ENCODE data around the gene HMGB1.

HMGB1 gene

GRCh38 chr13:30477346-30478195, 11.8 kb upstream of the HMGB1 start:
- H3K27me3 ChIP-seq, result no peaks in the 10 kb centered on the region
- no peaks in the 10 kb centered on the region for H3K36me3 ChIP-seq
- no peak for TF ChIP-seq CTCF (IDR thresholded peaks at IDR 0.05; ENCODE audit: low read depth, low read length)
- no peaks in the 10 kb centered on the region for H3K4me1 ChIP-seq
- no peak overlapping the region for H3K4me3 ChIP-seq (ENCODE audit: low read depth, low read length)
- H3K9me3 ChIP-seq, result no peaks in the 10 kb centered on the region
- DNase-seq, result no peak

- no peaks in the 10 kb centered on the region for H3K9me3 ChIP-seq
- no peak for DNase-seq
- H3K4me3 ChIP-seq (ENCODE audit: low read depth, low read length), result no peak overlapping the region
- H3K36me3 ChIP-seq, result no peaks in the 10 kb centered on the region
- TF ChIP-seq CTCF (IDR thresholded peaks at IDR 0.05; ENCODE audit: low read depth, low read length), result no peak
- no peaks in the 10 kb centered on the region for H3K4me1 ChIP-seq
- H3K27me3 ChIP-seq, result no peaks in the 10 kb centered on the region
Measured at GRCh38 chr13:30473675-30474074, 7.9 kb upstream of the HMGB1 start.

GRCh38 chr13:30466841-30467252, 1.1 kb upstream of the HMGB1 start:
- H3K27me3 ChIP-seq, result no peaks in the 10 kb centered on the region
- DNase-seq, result no peak
- H3K36me3 ChIP-seq, result peaks cover 26% of the 10 kb centered on the region
- H3K4me3 ChIP-seq (ENCODE audit: low read depth, low read length), result peak overlapping the region; percentile 67
- peaks cover 7% of the 10 kb centered on the region; the same call in 1 of the 2 replicates for H3K4me1 ChIP-seq
- no peaks in the 10 kb centered on the region for H3K9me3 ChIP-seq
- TF ChIP-seq CTCF (IDR thresholded peaks at IDR 0.05; ENCODE audit: low read depth, low read length), result no peak

- Histone ChIP-seq H3K27me3 (no peaks in the 10 kb centered on the region), H3K36me3 (peaks cover 31% of the 10 kb centered on the region)
- DNase-seq, result peak; percentile 18
Measured at GRCh38 chr13:30466358-30466714, 600 bp upstream of the HMGB1 start.

GRCh38 chr13:30465343-30465592, 468 bp downstream of the HMGB1 start:
- no peak for DNase-seq
- Histone ChIP-seq H3K4me3 (ENCODE audit: low read depth, low read length) (peak overlapping the region; percentile 64), H3K9me3 (no peaks in the 10 kb centered on the region), H3K27me3 (no peaks in the 10 kb centered on the region), H3K4me1 (peaks cover 7% of the 10 kb centered on the region), H3K36me3 (peaks cover 33% of the 10 kb centered on the region)
- TF ChIP-seq CTCF (IDR thresholded peaks at IDR 0.05; ENCODE audit: low read depth, low read length), result no peak

More at GRCh38 chr13:30466358-30466714, 600 bp upstream of the HMGB1 start:
- no peaks in the 10 kb centered on the region for H3K9me3 ChIP-seq
- peaks cover 7% of the 10 kb centered on the region for H3K4me1 ChIP-seq
- no peak for TF ChIP-seq CTCF (IDR thresholded peaks at IDR 0.05; ENCODE audit: low read depth, low read length)
- H3K4me3 ChIP-seq (ENCODE audit: low read depth, low read length), result peak overlapping the region; percentile 67

GRCh38 chr13:30464496-30465342, 1.0 kb downstream of the HMGB1 start:
- Histone ChIP-seq H3K27me3 (no peaks in the 10 kb centered on the region), H3K4me1 (peaks cover 7% of the 10 kb centered on the region), H3K9me3 (no peaks in the 10 kb centered on the region), H3K4me3 (ENCODE audit: low read depth, low read length) (peak overlapping the region; percentile 98), H3K36me3 (peaks cover 36% of the 10 kb centered on the region)
- DNase-seq, result peak; percentile 85
- no peak for TF ChIP-seq CTCF (IDR thresholded peaks at IDR 0.05; ENCODE audit: low read depth, low read length)

Data from BE2C (cell line).